ENCODE results near the gene SQSTM1. TPM values are rescaled to one million over a fixed set of nuclear protein-coding genes. Genes with fewer than 3 reads are reported as not detected.

Gene SQSTM1
- polyA plus RNA-seq, 2 of the 4 experiments (the other 2 are of a cell fraction) = 362 to 625 TPM

DNA sequence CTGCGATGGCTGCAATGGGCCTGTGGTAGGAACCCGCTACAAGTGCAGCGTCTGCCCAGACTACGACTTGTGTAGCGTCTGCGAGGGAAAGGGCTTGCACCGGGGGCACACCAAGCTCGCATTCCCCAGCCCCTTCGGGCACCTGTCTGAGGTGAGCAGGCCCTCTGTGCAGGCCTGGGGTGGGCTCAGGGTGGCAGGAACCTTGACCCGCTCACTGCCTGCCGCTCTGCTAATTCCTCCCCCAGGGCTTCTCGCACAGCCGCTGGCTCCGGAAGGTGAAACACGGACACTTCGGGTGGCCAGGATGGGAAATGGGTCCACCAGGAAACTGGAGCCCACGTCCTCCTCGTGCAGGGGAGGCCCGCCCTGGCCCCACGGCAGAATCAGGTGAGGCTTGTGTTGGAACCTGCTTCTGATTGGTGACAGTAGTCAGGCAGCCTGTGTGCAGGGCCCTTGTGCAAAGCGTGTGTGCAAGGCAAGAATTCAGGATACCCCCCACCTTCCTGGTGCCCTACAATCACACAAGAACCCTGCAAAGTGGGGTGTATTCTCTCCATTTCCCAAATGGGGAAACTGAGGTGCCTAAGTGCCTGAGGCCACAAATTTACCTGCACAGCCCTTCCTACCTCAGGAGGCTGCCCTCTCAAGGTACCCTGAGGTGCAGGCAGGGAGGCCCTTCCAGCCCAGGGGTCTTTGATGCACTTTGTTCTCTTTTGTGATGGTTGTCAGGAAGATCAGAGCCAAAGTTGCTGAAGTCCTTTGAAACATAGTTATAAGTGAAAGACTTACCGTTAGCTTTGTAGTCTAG is 3.4 kb downstream of the SQSTM1 start:
- FAIRE-seq = no peak
- Histone ChIP-seq H3K4me1 (peaks cover 78% of the 10 kb centered on the region), H3K9me3 (no peaks in the 10 kb centered on the region), H3K4me2 (peak overlapping the region; percentile 96), H3K27ac (peak overlapping the region in 1 of 2 experiments; percentile 98; a peak in 4 of 6 replicates), H3K4me3 (peak overlapping the region; percentile 81)
- no peak for ATAC-seq
- no peak for DNase-seq (ENCODE audit: low read depth in 1 of 2, low spot score in 1 of 2)
- whole genome bisulfite sequencing (ENCODE audit: missing lambda C conversion rate) = 61% methylated on average over 11 of the region's 22 CpGs
- TF ChIP-seq SREBF2 (IDR thresholded peaks at IDR 0.05) (no peak), CHD4 (IDR thresholded peaks at IDR 0.05; ENCODE audit: borderline replicate concordance) (no peak), NPAS2 (CRISPR knock-in tag; IDR thresholded peaks at IDR 0.05; ENCODE audit: borderline replicate concordance) (no peak), POLR2A (IDR thresholded peaks at IDR 0.05; ENCODE audit: low read length) (0 out of 2 replicates have a peak, but pooled peaks have one; percentile 15), EP300 (IDR thresholded peaks at IDR 0.05) (no peak), HOXA7 (CRISPR knock-in tag; IDR thresholded peaks at IDR 0.05) (peak; percentile 3; the same call in 1 of the 2 replicates), NFE2L2 (conservative IDR thresholded peaks at IDR 0.05; ENCODE audit: low read length) (no peak), JUN (IDR thresholded peaks at IDR 0.05) (0 out of 5 replicates have a peak, but pooled peaks of 1 of the 2 experiments have one; percentile 14)
- ChIA-PET POLR2A (interaction anchor here (1.3 kb wide), 1 partner anchor 13 kb away, joined by 3 read pairs; no protein-coding TSS in a partner anchor), CTCF (interaction anchor here (1.0 to 11.6 kb wide), 3 partner anchors 14 to 23 kb away, joined by 3 to 86 read pairs (median 4); no protein-coding TSS in a partner anchor)

DNA sequence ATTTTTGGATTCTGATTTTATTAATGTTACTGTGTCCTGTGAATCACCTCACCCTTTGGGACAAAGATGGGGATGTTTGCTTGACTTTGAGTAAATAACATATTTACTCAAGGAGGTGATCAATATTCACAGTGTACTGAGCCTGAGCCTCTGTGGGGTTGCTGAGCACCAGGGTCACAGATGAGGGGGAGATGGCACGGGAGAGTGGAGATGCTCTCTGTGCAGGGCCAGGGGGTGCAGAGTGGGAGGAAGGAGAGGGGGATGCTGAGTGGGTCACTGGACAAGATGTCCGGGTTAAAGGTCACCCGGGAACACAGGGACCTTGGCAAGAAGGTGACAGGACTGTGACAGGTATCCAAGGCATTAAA is 4.0 kb downstream of the SQSTM1 start:
- ATAC-seq (no peak), DNase-seq (ENCODE audit: low read depth in 1 of 2, low spot score in 1 of 2) (no peak), FAIRE-seq (no peak)
- Histone ChIP-seq H3K4me1 (peaks cover 78% of the 10 kb centered on the region), H3K4me3 (peak overlapping the region; percentile 81), H3K4me2 (peak overlapping the region; percentile 96), H3K9me3 (no peaks in the 10 kb centered on the region), H3K27ac (peak overlapping the region in 1 of 2 experiments; percentile 98; a peak in 3 of 6 replicates)
- TF ChIP-seq JUN (IDR thresholded peaks at IDR 0.05) (no peak), CBX8 (IDR thresholded peaks at IDR 0.05) (no peak), GATA3 (IDR thresholded peaks at IDR 0.05; ENCODE audit: borderline replicate concordance) (no peak), CHD2 (IDR thresholded peaks at IDR 0.05; ENCODE audit: low read length, partially characterized antibody) (no peak), RARB (CRISPR knock-in tag; IDR thresholded peaks at IDR 0.05) (0 out of 2 replicates have a peak, but pooled peaks have one; percentile 20), MYC (IDR thresholded peaks at IDR 0.05; ENCODE audit: borderline replicate concordance, low read length) (no peak), HOXA7 (CRISPR knock-in tag; IDR thresholded peaks at IDR 0.05) (peak; percentile 79; the same call in 1 of the 2 replicates), FOSB (CRISPR knock-in tag; IDR thresholded peaks at IDR 0.05) (peak; percentile 82), TP53 (CRISPR knock-in tag; IDR thresholded peaks at IDR 0.05) (no peak), POLR2AphosphoS2 (conservative IDR thresholded peaks at IDR 0.05; ENCODE audit: low read length) (no peak), CBX2 (IDR thresholded peaks at IDR 0.05; ENCODE audit: borderline replicate concordance, low read depth) (no peak), USF2 (IDR thresholded peaks at IDR 0.05) (no peak), TFCP2L1 (CRISPR knock-in tag; IDR thresholded peaks at IDR 0.05) (peak; percentile 17; the same call in 1 of the 2 replicates)
- TF ChIP-seq, protein P1, sequence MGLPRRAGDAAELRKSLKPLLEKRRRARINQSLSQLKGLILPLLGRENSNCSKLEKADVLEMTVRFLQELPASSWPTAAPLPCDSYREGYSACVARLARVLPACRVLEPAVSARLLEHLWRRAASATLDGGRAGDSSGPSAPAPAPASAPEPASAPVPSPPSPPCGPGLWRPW (IDR thresholded peaks at IDR 0.05) = no peak
- 53% methylated on average over 3 of the region's 3 CpGs for WGBS (ENCODE audit: missing lambda C conversion rate)
- CTCF ChIA-PET = interaction anchor here (1.0 to 11.6 kb wide), 4 partner anchors 11 to 23 kb away, joined by 3 to 86 read pairs (median 4); no protein-coding TSS in a partner anchor
- POLR2A ChIA-PET = interaction anchor here (1.0 to 1.3 kb wide), 2 partner anchors 11 to 13 kb away, joined by 3 read pairs; no protein-coding TSS in a partner anchor

- peak overlapping the region in 1 of 2 experiments; percentile 98; a peak in 1 of 6 replicates for H3K27ac ChIP-seq
- ATAC-seq (peak; percentile 35 to 48; a peak in 5 of 6 replicates), FAIRE-seq (no peak), DNase-seq (ENCODE audit: low read depth in 1 of 2, low spot score in 1 of 2) (peak; percentile 39 to 68)
- peak overlapping the region; percentile 96 for H3K4me2 ChIP-seq
- CTCF ChIA-PET = interaction anchor here (1.1 to 11.6 kb wide), 3 partner anchors 12 to 24 kb away, joined by 3 to 86 read pairs (median 4); no protein-coding TSS in a partner anchor
- no peaks in the 10 kb centered on the region for H3K9me3 ChIP-seq
- 0 out of 2 replicates have a peak, but pooled peaks have one; percentile 24 for TF ChIP-seq TP53 (CRISPR knock-in tag; IDR thresholded peaks at IDR 0.05)
- peak; percentile 91 for TF ChIP-seq FOSB (CRISPR knock-in tag; IDR thresholded peaks at IDR 0.05)
- peak in 1 of 2 experiments; percentile 68; a peak in 1 of 5 replicates for TF ChIP-seq JUN (IDR thresholded peaks at IDR 0.05)
- TF ChIP-seq, protein P2, sequence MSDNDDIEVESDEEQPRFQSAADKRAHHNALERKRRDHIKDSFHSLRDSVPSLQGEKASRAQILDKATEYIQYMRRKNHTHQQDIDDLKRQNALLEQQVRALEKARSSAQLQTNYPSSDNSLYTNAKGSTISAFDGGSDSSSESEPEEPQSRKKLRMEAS (IDR thresholded peaks at IDR 0.05) = peak; percentile 34; the same call in 1 of the 2 replicates
- no peak for TF ChIP-seq PHF8 (IDR thresholded peaks at IDR 0.05; ENCODE audit: borderline replicate concordance, low read depth)
- peak; percentile 63; the same call in 1 of the 2 replicates for TF ChIP-seq TFCP2L1 (CRISPR knock-in tag; IDR thresholded peaks at IDR 0.05)
- no peak for TF ChIP-seq ELK1 (IDR thresholded peaks at IDR 0.05; ENCODE audit: low read depth, low read length)
- TF ChIP-seq POLR2AphosphoS2 (conservative IDR thresholded peaks at IDR 0.05; ENCODE audit: low read length) = peak; percentile 66
- peak; percentile 94 for TF ChIP-seq HOXA7 (CRISPR knock-in tag; IDR thresholded peaks at IDR 0.05)
- WGBS (ENCODE audit: missing lambda C conversion rate) = 63% methylated on average over 13 of the region's 13 CpGs
- POLR2A ChIA-PET = interaction anchor here (1.0 to 1.3 kb wide), 2 partner anchors 12 to 14 kb away, joined by 3 read pairs; no protein-coding TSS in a partner anchor
- peaks cover 77% of the 10 kb centered on the region for H3K4me1 ChIP-seq
- H3K4me3 ChIP-seq = peak overlapping the region; percentile 81; the same call in 2 of the 3 replicates
Observed at GRCh38 chr5:179825655-179826182, 5.0 kb downstream of the SQSTM1 start.
